Stimulated activated CD4-positive, alpha-beta T cell treated with anti-CD3 and anti-CD28 coated beads, Interleukin-2, amount 100 ng/mL, for 4 hours (primary cell): ENCODE data around the gene FOXP1.

Experiments used
- DNase-seq: peaks from one replicate; pipeline ENCODE4 v3.0.0-alpha.2; 2020; ENCODE audit warnings: low read depth

FOXP1 gene

DNA sequence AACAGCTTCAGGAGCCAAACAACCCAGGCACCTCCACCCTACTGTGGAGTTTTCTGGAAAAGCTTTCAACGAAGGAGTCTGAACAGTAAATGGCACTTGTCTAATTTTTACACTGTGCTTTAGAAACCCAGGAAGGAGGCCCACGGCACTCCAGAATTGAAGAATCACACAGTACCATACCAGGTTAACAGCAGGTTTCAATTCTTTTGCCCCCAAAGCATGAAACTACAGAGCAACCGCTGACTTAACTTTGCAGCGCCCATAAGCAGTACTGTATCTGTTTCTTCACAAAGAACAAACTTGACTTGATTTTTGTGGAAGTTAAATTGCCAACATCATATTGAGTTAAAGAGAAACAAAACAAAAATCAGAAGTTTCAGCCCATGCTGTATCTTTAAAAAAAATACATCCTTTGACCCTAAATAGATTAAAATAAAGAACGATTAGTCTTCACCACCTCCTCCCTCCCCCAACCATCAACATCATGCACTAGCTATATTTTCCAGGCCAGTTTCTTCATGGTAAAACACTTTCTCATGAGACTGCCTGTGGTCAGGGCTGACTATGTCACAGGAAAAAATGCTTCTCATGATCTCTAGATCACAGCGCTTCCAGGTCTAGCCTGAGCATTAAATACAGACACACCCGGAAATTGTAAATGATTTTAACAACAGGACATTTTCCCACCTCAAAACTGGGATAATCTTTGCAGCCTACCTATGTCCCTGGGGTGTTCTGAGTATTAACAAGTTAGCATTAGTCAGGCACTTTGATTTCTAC lies 456.3 kb downstream of the FOXP1 start:
- DNase-seq: peak; percentile 50

GRCh38 chr3:71125738-71126137 lies 457.8 kb downstream of the FOXP1 start:
- DNase-seq: no peak

DNA sequence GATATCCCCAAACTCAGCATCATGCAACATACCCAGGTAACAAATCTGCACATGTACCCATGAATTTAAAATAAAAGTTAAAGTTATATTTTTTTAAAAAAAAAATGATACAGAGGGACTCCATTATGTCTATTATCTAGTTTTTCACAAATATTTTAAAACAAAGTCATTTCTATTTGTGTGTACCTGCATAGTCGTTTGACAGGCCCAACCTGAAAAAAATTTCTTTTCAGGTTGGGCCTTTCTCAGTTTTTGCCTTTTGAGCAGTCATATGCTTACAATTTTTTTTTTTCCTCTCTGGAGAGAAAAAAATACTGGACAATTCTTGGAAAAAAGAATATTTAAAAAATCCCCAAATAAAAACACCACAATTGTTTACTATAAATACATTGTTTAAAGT lies 459.5 kb downstream of the FOXP1 start:
- DNase-seq: no peak

DNA sequence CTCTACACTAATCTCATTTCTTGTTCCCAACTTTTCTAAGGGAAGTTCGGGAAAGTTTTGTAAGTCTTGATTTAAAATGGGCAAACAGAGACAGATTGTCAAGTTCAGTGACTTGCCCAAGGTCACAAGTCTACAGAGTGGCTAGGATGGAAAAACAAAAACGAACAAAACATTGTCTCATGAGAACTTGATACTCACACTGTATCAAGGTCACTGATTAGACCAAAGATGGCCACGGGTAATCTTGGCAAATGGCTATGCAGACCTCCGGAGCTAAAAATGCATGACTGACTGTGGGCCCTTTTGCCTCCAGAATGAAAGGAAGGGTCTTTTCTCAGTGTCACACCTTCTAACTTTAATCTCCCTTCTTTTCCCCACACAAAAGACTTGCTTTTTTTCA lies 460.9 kb downstream of the FOXP1 start:
- no peak for DNase-seq

- DNase-seq: no peak
Observed at GRCh38 chr3:71121429-71122167, 461.9 kb downstream of the FOXP1 start.

- DNase-seq: no peak
Observed at GRCh38 chr3:71120012-71120411, 463.5 kb downstream of the FOXP1 start.

DNA sequence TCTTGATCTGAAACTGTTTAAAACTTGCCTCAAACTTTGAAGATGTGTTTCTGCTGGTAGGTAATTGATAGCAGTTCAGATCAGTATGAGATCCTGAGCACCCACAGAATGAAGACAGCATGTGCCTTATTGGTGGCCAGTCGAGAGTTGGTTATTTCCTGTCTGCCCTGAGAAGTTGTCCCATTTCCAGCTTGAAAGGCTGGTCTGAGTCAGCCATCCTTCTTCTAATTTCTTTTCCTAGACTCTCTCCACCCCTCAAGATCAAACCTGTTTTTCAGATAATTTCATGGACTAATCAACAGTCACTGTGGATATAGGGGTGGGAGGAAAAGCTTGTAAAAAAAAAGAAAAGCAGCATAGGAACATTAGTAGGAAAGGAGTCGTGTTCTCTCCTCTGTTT lies 464.4 kb downstream of the FOXP1 start:
- no peak for DNase-seq

DNA sequence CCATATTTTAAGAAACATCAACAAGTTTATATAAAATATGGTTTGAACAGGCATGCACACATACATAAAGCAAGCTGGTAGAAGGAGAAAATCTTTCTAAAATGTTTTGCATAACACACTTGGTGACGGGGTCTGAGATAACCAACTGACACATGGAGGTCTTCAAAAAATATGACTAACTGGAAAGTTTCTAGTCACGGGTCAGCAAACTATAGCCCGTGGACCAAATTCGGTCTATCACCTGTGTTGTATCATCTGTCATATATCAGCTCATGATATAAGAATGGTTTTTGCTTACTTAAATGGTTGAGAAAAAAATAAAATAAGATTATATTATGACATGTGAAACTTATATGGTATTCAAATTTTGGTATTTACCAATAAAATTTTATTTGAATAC lies 465.1 kb downstream of the FOXP1 start:
- DNase-seq: no peak

DNA sequence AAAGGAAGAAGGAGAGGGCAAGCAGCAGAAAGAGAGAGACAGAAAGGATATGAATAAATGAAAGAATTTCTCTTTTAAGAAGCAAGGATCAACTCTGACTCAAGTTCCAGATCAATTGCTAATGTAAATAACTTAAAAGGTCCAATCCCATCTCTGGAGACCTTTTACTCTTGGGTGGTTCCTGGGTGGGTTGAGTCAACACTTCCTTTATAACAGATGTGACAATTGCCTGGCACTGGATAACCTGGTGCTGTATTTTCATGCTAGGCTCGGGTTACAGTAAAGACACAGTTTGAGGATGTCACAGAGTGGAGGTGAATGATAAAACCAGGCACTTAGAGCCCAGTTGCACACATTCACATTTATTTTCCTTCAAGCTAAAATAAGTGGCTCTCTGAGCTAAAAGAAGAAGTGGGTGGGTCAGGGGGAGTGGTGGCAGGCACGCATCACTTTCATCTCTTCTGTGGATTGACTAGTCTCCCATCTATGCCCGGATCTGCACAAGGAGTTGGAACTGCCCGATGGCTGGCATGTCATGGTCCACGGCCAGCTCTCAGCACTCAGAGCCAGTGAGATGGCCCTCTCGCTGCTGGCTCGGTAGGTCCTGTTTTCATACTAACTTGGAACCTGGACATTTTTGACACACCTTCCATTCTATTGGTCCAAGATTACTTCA lies 465.8 kb downstream of the FOXP1 start:
- no peak for DNase-seq

DNA sequence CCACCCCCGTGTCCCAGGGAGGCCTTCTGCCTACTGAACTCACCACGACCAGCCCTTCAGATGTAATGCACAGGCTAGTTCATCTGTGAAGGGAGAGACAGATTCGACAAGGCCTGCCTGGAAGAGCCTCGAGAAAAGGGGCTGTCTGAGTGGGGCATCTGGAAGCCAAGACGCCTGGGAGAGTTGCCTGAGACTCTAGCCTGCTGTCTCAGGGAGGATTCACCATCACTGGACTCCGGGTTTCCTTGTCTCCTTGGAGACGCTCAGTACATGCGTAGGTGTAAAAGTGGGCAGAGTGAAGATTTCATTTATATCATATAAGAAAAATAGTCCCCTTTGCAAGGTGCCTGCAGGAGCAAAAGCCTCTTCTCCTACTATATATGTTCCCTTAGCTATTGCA lies 468.9 kb downstream of the FOXP1 start:
- no peak for DNase-seq

- no peak for DNase-seq
Observed at GRCh38 chr3:71112576-71112975, 471.0 kb downstream of the FOXP1 start.

DNA sequence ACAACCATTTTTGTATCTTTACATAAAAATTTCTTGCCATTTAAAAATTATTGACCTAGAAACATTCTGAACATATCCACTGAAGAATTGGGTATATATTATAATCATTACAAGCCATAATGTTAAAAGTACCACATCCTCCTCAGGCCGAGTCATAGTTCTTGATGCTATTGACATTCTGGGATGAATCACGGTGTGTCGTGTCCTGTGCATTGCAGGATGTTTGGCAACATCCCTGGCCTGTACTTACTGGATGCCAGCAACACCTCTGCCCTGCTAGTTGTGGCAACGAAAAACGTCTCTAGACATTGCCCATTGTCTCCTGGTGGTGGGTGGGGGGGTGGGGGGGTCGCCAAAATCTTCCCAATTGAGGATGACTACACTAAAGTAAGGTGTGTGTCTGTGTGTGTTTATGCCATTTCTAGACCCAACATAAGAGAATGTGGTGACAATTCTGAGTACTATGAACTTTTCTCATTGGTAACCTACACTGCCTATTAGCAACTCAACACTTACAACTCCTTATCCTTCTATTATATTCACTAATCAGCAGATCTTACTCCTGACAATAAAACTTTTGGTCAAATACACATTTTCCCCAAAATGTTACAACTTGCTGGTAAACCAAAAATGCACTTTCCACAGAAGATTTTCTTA lies 471.6 kb downstream of the FOXP1 start:
- DNase-seq: no peak

DNA sequence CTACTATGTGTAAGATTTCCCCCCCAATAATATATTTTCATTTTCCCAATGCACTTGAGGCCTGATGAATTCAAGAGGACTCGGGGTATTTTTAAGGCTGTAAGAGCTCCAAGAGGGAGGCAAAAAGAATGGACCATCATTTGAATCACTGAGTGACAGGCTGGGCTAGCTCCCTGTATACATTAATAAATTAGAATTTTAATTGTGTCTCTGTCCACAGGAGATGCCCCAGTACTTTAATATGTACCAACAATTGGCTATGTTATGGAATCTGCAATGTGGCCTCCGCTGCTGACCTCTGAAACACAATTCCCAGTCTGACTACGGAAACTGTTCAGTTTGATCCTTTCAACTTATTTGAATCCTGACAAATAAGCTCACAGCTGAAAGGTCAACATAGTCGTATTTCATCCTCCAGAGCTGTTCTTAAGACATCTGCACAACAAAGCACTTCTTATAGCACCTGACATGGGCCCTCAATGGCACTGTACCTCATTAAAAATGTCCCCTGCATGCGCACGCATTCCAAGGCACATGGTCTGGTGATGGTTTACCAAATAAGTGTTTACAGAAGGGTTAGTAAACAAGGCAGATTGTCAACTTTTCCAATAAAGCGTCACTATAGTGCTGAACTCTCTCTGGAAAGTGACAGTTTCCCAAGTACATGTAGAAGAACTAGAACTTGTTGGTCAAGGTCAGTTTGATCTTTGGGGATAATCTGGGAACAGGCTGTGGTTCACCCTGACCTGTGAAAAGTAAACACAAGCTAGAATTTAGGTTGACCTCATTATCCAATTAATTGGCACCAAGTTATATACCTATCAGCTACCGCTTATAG lies 472.9 kb downstream of the FOXP1 start:
- DNase-seq: no peak

- DNase-seq: no peak
Observed at GRCh38 chr3:71109977-71110285, 473.6 kb downstream of the FOXP1 start.

DNA sequence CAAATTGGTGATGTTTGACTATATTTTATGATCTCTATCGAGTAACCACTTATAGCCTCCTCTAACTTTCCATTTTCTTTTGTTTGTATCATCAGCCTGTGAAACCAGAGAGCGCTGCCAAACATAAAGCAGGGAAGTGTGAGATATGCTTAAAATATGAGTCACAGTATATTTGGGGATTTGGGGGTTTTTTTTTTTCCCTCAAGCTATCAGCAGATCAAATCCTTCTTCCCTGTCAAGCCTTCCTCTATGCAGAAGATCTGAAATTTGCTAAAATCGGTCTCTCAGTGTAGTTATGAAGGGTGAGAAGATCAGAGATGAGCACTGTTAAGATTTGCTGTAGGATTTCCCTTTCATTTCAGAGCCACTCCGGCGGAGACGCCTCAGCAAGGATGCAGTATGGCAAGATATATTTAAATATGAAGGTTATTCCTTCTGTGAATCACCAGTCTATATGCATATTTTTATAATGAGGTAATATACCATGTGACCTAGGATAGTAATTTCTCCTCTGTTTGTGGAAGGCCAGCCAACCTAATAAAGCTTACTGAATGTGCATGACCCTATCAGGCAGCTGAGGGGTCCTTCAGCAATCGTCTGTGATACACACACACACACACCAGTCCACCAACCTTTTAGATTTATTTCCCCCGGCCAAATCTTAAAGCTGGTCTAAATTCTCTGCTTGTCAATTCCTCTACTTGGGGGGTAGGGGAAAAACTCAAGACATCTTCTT lies 474.1 kb downstream of the FOXP1 start:
- DNase-seq: no peak

DNA sequence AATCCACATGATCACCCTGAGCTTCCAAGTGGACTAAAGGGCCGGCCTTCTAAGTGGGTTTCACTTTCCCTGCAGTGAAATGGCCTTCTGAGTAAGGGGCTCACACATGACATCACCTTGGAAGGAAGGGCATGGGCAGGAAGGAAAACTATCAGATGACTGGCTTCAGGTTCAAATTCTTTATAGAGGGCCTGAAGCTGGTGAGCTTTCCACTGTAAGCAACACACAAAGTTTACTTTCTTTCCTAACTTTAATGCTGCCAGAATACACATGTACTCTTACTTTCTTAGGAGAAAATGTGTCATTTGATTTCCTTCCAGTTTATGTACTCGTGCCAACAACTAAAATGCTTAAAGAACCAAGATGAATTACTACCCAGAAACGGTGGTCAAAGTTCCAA lies 475.6 kb downstream of the FOXP1 start:
- no peak for DNase-seq

DNA sequence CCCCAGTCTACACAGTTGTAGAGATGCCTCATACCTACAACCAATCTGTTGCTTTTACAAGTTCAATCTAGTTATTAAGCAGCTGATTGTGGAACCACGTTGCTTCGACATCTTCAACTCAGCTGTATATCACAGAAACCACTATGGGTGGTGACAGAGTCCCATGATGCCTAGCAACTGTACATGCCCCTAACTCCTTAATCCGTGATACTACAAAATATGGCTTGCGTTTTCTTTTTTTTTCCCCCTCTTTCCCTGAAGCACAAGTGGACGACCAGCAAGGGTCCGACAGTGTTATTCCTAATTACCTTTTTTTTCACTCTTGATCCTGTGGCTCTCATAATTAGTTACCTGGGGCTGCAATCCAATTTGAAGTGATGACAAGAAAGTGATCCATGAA lies 478.6 kb downstream of the FOXP1 start:
- DNase-seq: no peak

DNA sequence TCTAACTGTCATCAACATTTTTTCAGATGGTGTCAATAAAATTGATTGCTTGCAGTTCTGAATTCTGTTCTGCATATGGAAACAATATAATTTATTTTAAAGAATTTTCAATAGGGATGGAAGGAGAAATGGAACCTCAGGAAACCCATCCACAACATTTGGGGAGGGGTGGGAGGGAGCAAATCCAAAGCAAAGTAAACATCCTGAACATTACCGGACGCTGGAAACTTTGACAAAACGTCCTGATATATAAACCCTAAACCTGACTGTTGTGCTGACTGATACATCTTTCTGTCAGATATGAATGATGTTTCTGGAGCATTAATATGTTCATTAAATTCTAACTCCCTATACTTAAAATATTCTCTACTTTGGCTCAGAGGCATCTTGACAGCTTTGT lies 479.0 kb downstream of the FOXP1 start:
- no peak for DNase-seq

DNA sequence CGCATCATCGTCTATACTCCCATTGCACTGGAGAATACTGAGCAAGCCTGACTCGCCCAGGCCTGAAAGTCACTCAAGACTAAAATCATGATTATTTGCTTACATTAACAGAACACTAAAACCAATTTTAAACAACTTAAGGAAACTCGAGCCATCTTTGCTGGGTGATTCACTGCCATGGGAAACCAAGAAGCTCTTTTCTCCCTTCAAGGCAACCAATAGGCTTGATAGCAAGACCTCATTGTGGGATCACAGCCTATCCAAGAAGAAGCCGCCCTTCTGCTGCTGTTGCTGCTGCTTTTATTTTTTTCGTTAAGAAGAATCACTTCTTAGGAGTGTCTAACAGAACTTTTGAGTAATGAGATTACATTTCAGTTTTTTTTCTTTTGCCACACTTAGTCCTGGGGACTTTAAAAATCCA lies 479.4 kb downstream of the FOXP1 start:
- no peak for DNase-seq

DNA sequence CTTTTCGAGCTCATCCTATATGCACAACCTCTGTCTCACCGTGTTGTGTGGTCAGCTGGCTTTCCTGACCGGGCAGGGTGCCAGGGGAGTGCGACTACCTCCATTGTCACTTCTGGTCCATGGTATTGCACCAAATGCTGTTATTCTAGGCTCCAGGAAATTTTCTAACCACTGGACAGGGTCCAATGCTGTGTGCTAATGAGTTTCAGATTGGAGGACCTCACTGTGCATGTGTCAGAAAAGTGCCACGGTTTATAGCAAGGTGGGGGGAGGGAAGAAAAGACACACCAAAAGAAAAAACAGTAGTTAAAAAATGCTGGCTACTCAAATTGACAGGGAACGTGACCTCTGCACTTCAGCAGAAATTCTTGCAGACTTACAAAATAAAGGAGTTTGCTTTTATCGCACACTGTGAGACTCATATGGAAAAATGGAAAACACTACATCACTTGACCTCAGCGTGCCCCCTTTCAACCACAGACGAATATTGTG lies 480.1 kb downstream of the FOXP1 start:
- DNase-seq: no peak
